GM12874 (cell line): ENCODE measurements around the gene KIAA0930.

ENCODE experiments used
- TF ChIP-seq, protein P1 (sequence below): IDR thresholded peaks from 2 replicates; pipeline ENCODE4 v1.5.1; 2011; ENCODE audit warnings: low read depth, mild to moderate bottlenecking, control low read depth, low read length, moderate library complexity; ENCODE audit not compliant: insufficient read depth

The KIAA0930 gene

DNA sequence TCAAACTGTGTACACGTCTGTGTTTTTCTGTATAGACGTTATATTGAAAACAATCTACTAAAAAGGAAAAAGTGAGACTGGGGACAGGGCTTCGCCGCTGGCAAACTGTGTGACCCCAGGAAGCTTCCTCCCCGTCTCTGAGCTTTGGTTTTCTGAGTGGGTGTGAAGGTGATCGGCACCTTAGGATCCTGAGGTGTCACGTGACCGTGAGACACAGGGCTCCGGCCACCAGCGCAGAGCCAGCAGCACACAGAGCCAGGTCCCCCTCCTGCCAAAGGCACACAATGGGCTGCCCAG, 32.0 kb downstream of the KIAA0930 start:
- TF ChIP-seq, protein P1, sequence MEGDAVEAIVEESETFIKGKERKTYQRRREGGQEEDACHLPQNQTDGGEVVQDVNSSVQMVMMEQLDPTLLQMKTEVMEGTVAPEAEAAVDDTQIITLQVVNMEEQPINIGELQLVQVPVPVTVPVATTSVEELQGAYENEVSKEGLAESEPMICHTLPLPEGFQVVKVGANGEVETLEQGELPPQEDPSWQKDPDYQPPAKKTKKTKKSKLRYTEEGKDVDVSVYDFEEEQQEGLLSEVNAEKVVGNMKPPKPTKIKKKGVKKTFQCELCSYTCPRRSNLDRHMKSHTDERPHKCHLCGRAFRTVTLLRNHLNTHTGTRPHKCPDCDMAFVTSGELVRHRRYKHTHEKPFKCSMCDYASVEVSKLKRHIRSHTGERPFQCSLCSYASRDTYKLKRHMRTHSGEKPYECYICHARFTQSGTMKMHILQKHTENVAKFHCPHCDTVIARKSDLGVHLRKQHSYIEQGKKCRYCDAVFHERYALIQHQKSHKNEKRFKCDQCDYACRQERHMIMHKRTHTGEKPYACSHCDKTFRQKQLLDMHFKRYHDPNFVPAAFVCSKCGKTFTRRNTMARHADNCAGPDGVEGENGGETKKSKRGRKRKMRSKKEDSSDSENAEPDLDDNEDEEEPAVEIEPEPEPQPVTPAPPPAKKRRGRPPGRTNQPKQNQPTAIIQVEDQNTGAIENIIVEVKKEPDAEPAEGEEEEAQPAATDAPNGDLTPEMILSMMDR, result no peak

DNA sequence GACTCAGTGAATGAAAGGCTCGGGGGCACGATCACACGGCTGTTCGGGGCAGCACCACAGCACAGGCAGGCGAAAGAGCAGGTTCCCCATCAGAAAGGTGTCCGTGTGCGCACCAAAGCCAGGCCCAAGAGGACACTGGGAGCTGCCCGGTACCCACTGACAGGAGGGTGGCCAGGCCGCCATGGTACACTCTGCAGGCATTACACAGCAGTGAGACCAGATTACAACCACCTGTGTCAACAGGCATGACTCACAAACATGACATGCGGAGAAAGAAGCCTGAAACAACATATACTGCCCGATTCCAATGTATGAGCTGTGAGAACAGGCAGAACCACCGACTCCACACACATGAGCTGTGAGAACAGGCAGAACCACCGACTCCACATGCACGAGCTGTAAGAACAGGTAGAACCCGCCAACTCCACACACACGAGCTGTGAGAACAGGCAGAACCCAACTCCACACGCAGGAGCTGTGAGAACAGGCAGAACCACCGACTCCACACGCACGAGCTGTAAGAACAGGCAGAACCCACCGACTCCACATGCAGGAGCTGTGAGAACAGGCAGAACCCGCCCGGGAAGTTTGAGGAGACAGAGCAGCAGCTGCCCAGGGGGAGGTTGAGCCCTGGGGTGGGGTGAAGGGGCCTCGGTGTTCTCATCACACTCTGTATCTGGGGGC, 32.6 kb downstream of the KIAA0930 start:
- TF ChIP-seq, protein P1, result no peak

DNA sequence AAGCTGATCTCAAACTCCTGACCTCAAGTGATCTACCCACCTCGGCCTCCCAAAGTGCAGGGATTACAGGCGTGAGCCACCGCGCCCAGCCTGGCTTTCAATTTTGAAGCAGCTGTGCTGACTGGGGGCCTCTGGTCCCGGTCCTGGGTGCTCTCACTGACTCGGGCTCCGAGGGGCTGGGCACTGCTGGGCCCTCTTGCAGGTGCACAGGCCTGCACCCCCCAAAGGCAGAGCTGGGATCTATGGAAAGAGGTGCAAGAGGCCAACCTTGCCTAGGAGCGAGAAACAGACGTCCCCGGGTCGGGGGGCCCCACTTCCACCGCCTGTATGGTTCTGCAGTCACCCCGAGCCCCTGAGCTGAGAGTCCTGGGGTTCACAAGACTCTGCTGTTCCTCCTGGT, 33.2 kb downstream of the KIAA0930 start:
- TF ChIP-seq, protein P1, result no peak

DNA sequence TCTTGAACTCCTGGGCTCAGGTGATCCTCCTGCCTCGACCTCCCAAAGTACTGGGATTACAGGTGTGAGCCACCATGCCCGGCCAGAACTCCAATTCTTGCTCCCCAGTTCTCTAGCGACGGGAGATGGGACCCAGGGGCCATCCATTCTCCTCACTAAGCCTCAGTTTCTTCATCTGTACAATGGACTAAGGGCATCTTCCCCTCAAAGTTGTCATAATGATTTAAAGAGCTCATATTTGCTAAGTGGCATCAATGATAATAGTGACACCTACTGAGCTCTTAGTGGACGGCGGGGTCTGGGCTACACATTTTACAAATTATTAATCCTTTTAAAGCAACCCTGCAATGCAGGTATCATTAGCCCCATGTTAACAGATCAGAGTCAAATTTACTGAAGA, 34.5 kb downstream of the KIAA0930 start:
- TF ChIP-seq, protein P1, result no peak

DNA sequence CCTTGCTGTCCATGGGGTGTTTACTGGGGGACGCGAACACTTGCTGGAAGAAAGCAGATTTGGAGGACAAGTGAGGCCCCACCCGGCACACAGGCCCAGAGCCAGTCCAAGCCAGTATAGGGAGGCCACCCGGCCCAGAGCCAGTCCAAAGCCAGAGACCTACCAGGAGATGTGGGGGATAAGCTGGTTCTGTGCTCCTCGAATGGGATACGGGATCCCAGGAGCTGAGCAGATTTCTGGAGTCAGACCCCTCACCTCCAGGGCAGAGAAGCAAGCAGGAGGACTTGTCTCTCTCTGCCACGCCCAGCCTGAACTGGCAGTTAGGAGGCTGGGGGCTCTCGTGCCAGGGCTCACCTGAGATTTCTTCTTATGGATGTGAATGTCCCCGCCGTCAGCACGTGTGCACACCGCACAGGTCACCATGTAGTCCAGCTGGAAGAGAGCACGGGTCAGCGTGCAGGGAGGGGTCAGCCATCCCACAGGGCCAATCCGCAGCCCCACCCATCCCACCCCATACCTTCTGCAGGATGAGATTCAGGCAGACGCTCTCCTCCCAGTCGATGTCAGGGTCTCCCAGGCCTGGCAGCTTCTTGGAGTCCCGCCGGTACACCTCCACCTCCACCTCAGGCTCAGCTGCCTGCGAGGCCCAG, 35.3 kb downstream of the KIAA0930 start:
- TF ChIP-seq, protein P1, result no peak

DNA sequence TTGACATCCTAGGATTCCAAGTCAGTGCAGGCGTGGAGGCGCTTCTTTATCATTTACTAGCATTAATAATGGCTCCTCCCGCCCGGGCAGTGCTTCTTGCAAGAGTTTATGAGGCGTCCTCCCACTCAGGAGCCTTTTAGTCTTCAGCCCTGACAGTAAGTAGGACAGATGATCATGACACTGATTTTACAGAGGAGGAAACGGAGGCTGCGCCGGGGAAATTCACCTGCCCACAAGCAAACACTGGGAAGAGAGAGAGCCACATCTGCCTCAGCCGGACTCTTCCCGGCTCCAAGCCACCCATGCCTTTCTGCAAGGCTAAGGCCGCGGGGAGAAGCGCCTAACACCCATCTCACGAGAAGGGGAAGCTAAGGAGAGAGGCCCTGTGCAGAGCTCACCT, 35.9 kb downstream of the KIAA0930 start:
- TF ChIP-seq, protein P1, result no peak

DNA sequence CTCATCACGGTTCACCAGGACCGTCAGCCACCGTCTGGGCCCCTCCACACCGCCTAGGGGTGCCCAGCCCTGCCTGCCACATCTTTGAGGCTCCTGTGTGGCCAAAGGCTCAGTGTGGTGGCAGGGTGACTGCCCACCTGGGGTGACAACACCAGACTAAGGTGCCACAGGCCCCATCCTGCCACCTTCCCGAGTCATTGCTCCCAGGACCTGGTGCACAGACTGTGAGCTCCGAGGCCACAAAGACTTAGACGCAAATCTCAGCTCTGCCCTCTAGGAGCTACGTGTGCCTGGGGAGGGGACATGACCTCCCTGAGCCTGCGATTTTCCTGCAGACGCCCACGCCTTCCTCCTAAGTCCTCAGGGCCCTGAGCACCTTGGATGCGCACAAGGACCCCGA, 36.5 kb downstream of the KIAA0930 start:
- TF ChIP-seq, protein P1, result no peak
